HG02623 (cell line): ENCODE results near the gene SYCP2.
"Not testable (repeated sequence)": the region's sequence is repeated elsewhere in the genome, so short reads cannot be mapped to it uniquely, and the experiment has no call there.

Experiments used
- ATAC-seq: cut with Tn5 transposase; IDR thresholded peaks from one replicate; pipeline ENCODE4 v1.9.1; 2021; ENCODE audit warnings: moderate library complexity; ENCODE audit not compliant: unreplicated experiment

Gene SYCP2

GRCh38 chr20:59933296-59933848 lies at the start of gene SYCP2:
TSS of gene SYCP2 (minus strand) at chr20:59933637. CDS start at chr20:59922413, 11,224 bp downstream.
- ATAC-seq, result peak; percentile 7

- ATAC-seq, result no peak
Measured at GRCh38 chr20:59983076-59983475, 49.6 kb upstream of the SYCP2 start.

GRCh38 chr20:59977086-59977485 lies 43.6 kb upstream of the SYCP2 start:
- no peak for ATAC-seq

GRCh38 chr20:59976156-59976782 lies 42.8 kb upstream of the SYCP2 start:
- ATAC-seq, result no peak

- ATAC-seq, result no peak
Measured at GRCh38 chr20:59972037-59972801, 38.8 kb upstream of the SYCP2 start.

GRCh38 chr20:59971428-59971827 lies 38.0 kb upstream of the SYCP2 start:
- ATAC-seq, result no peak

GRCh38 chr20:59966428-59966827 lies 33.0 kb upstream of the SYCP2 start:
- ATAC-seq, result no peak

GRCh38 chr20:59962155-59962554 lies 28.7 kb upstream of the SYCP2 start:
- ATAC-seq, result no peak

GRCh38 chr20:59961423-59961822 lies 28.0 kb upstream of the SYCP2 start:
- ATAC-seq, result no peak

- ATAC-seq, result no peak
Measured at GRCh38 chr20:59958626-59959025, 25.2 kb upstream of the SYCP2 start.

GRCh38 chr20:59958123-59958522 lies 24.7 kb upstream of the SYCP2 start, which contains the start of gene CDH26:
TSS of gene CDH26 (plus strand) at chr20:59958423. CDS start at chr20:59958727, 304 bp downstream.
- no peak for ATAC-seq

- ATAC-seq, result not testable (repeated sequence)
Measured at GRCh38 chr20:59957568-59957967, 24.1 kb upstream of the SYCP2 start.

- no peak for ATAC-seq
Measured at GRCh38 chr20:59955131-59955796, 21.8 kb upstream of the SYCP2 start.

GRCh38 chr20:59954718-59955117 lies 21.3 kb upstream of the SYCP2 start:
- ATAC-seq, result no peak

- no peak for ATAC-seq
Measured at GRCh38 chr20:59949911-59950310, 16.5 kb upstream of the SYCP2 start.

GRCh38 chr20:59948828-59949720 lies 15.6 kb upstream of the SYCP2 start:
- ATAC-seq, result no peak

GRCh38 chr20:59948212-59948611 lies 14.8 kb upstream of the SYCP2 start:
- no peak for ATAC-seq

- no peak for ATAC-seq
Measured at GRCh38 chr20:59947376-59947775, 13.9 kb upstream of the SYCP2 start.

- ATAC-seq, result no peak
Measured at GRCh38 chr20:59945731-59946130, 12.3 kb upstream of the SYCP2 start.

- no peak for ATAC-seq
Measured at GRCh38 chr20:59945175-59945574, 11.7 kb upstream of the SYCP2 start.

GRCh38 chr20:59944726-59945125 lies 11.3 kb upstream of the SYCP2 start:
- ATAC-seq, result no peak
